GM19328 (cell line): ENCODE measurements around the gene SLC30A7.

Experiments used
- ATAC-seq: cut with Tn5 transposase; IDR thresholded peaks from one replicate; pipeline ENCODE4 v1.9.1; 2021; ENCODE audit warnings: mild to moderate bottlenecking, moderate library complexity; ENCODE audit not compliant: unreplicated experiment

The SLC30A7 gene

GRCh38 chr1:100971021-100971420 lies 75.1 kb downstream of the SLC30A7 start:
- no peak for ATAC-seq

DNA sequence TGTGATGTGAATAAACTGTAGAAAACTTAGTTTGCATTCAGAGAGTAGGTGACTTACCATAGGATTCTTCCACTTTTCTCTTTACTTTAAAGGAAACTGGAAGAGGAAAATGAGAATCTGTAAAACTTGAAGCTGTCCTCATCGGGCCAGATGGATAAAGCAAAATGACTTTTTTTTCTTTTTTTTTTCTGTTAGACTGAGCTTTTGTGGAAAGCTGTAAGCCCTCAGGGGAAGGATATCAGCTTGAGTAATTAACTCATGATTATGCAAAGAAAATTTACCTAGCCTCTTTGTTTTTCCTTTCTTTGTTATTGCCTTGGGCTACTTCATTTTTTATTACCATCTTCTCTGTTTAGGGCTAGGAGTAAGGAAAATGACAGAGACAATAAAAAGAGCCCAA lies 76.3 kb downstream of the SLC30A7 start:
- ATAC-seq: no peak

DNA sequence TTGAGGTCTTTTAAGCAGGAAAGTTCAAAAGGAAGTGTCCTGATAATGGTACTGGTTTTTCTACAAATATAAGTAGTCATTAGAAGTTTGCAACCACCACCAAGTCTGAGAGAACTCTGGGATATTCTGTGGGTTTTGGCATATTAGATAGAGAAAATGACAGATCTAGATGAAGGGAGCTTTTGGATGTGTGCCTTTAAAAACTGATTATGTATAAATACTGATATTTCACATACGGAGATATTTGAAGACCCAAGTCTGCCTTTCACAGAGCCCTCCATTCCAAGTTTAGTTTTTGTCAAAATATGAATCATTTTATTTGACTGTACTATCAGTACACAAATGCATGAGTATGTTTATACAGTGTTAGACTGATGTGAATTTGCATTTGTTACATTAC lies 81.0 kb downstream of the SLC30A7 start:
- ATAC-seq: no peak

DNA sequence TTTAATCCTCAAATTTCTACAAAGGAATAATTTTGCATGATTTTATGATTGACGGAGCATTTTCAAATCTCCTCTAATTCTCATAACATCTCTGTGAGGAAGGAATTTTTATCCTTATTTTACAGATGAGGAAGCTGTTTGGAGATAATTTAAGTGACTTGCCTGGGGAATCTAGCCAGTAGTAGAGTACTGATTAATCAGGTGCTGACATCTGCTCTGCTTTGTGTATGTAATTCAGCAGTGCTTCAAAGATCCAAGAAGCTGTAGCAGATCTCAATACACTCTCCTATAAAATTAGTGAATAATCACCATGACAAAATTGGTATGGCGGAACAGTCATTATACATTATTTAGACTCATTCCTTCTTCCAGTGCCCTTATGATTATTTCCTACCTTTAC lies 83.7 kb downstream of the SLC30A7 start:
- no peak for ATAC-seq

- ATAC-seq: no peak
These were observed 86.9 kb downstream of the SLC30A7 start for GRCh38 chr1:100982793-100983192.

DNA sequence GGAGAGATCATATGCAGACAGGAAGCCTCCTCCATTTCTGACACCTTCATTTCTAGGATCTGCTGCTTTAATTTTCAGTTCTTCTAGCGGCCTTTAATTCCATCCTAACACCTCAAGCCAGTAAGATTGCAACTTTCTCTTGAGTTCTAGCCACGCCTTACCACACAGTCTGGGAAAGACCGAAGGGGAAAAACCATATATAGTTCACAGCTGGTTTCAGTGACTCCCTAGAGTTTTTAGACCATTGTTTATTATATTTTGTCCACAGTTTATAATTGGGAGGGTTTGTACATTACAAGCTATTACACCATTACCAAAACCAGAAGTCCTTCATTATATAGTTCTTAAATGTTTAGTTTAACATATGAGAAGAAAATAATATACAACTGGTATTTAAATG lies 92.2 kb downstream of the SLC30A7 start:
- no peak for ATAC-seq

- ATAC-seq: no peak
These were observed 93.6 kb downstream of the SLC30A7 start for GRCh38 chr1:100989306-100990077.

DNA sequence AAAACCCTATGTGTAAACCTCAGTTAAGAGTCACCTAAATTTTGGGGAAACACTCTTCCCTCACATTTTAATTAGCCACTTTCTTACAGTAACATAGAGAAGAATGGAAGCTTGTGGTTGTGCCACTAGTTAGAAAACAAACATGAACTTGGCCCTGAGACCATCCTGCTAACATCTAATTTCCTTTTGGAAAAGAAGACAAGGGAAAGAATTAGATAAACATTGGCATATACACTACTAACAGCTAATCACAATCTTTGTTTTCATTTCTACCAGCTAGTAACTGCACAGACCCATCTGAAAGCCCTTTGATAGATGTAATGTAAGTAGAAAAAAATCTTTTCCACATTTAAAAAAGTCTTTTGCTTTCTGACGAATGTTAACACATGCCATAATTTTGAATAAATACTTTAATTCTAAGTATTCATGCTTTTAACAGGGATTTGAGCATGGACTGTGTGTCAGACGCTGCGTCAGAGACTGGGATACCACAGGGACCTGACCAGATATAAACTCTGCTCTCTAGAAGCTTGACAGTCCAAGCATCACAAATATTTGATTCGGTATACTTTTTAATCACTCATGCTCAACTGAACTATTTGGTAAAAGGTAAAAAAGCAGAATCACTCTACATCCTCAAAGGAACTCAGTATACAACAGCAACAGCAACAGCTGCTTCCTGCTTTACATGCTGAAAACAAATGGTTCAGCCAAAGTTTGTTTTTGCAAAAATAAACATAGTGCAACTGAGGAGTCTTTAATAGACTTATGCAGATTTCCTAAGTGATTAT lies 99.5 kb downstream of the SLC30A7 start:
- ATAC-seq: no peak

GRCh38 chr1:100998426-100998825 lies 102.5 kb downstream of the SLC30A7 start:
- no peak for ATAC-seq

- no peak for ATAC-seq
These were observed 104.4 kb downstream of the SLC30A7 start for GRCh38 chr1:101000131-101000873.

DNA sequence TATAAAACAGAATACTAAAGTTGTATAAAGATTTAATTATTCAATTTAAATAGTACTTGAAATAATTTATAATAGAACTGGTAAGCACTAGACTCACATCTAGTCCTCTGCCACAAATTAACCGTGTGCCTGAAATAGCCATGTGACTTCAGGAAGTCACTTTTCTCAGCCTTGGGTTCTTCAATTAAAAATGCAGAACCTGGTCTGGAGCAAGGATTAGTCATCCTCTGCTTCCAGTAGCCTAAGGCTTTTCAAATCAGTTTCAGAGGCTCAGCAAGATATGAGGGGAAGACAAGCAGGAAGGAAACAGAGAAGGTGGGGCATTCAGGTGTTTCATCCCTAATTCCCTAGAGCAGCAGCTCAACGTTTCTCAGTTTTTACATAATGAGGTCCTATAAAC lies 106.7 kb downstream of the SLC30A7 start:
- ATAC-seq: no peak

DNA sequence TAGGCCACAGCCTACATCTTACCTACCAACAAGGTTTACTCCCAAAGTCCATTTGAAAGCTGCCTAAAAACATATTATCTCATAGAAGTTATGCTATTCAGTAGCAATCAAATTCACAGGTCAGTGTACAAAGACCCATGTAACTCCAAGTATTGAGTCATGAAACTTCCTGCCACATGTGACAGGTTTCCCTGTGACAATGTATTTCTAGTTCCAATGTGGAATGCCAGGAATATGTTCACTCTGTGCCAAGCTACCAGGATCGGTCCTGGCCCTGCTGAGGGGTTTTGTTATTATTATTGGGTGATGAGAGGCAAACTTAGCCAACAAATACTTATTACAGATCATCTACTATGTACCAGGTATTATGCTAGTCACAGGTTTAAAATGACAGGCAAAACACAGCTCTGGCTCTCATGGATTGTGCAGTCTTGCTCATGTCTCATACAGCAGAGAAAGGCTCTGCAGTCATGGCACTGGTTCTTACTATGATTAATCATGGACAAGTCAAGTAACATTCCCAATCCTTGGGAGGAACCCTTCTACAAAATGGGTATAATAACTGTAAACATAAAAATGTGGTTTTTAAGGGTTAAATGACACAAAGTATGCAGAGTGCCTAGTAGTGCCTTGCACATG lies 107.2 kb downstream of the SLC30A7 start:
- ATAC-seq: no peak

GRCh38 chr1:101004061-101004460 lies 108.2 kb downstream of the SLC30A7 start:
- ATAC-seq: no peak

DNA sequence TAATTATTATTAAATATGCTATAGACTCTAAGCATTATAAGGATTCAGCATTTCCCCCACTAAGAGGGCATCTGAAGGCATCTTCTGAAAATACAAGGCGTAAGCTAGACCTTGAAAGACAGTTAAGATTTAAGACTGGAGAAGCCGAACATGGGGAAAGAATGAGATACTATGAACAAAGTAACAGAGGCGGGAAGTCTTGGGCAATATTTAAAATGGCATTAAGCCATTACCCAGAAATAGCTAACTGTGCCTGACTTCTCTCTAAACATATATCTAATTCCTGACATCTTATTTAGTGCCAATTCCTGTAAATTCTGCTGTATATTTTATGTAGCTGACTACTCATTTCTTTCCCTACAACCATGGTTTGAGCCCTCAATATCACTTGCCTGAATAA lies 108.8 kb downstream of the SLC30A7 start:
- no peak for ATAC-seq

- ATAC-seq: no peak
These were observed 109.3 kb downstream of the SLC30A7 start for GRCh38 chr1:101005183-101005582.

- no peak for ATAC-seq
These were observed 110.0 kb downstream of the SLC30A7 start for GRCh38 chr1:101005871-101006270.

DNA sequence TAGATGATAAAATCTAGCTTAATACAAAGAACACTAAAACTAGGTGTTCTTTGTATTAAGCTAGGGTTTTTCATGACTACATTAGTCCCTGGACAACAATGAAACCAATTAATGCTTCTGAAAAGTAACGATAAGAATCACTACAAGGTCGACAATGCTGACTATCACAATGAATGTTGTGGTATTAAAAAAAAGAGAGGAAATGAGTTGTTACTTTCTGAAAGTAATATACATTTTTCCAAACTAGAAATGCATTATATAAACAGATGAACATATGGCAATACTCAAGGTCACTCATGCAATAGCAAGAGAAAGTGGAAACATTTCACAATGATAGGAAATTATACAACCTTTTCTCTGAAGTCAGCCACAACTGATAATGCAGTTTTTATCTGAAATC lies 110.7 kb downstream of the SLC30A7 start:
- ATAC-seq: no peak

- ATAC-seq: no peak
These were observed 112.4 kb downstream of the SLC30A7 start for GRCh38 chr1:101008229-101008834.

- ATAC-seq: no peak
These were observed 117.9 kb downstream of the SLC30A7 start for GRCh38 chr1:101013776-101014175.

GRCh38 chr1:101017448-101017847 lies 121.6 kb downstream of the SLC30A7 start:
- ATAC-seq: no peak

- no peak for ATAC-seq
These were observed 126.4 kb downstream of the SLC30A7 start for GRCh38 chr1:101022294-101022693.
